ENCODE results near the gene MUC4. TPM values are rescaled to one million over a fixed set of nuclear protein-coding genes. Genes with fewer than 3 reads are reported as not detected.
"Not testable (repeated sequence)": the region's sequence is repeated elsewhere in the genome, so short reads cannot be mapped to it uniquely, and the experiment has no call there.

Gene MUC4
- total RNA-seq, 8 experiments from 2014 or later = 0.22 to 3.6 (median 0.76) TPM; not detected in 1

- H3K4me3 ChIP-seq = no peak overlapping the region
- in situ Hi-C loops (cut with MboI; ENCODE audit: low pct_unique_long_range_greater_than_20kb in 2 of 9, low sequenced_read_pairs in 9 of 9, unreplicated experiment in 9 of 9) = no loop called here
- H3K27ac ChIP-seq = no peak overlapping the region
- ATAC-seq (replicated peaks in 6 of 8) = no peak
- WGBS, 10 experiments = 62 to 100% (median 86%) methylated on average over 1 to 11 of the region's 13 CpGs; no CpG with 5 or more reads in 1 of the 10 experiments
- no peaks in the 10 kb centered on the region for H3K4me1 ChIP-seq (replicated peaks in 1 of 2)
Measured at GRCh38 chr3:195739561-195740111, 72.1 kb downstream of the MUC4 start.

- Histone ChIP-seq H3K4me3 (no peak overlapping the region), H3K4me1 (replicated peaks in 1 of 2) (peaks cover 0 to 2% of the 10 kb centered on the region in 2 donors), H3K27ac (no peak overlapping the region)
- in situ Hi-C loops (cut with MboI; ENCODE audit: low pct_unique_long_range_greater_than_20kb in 2 of 9, low sequenced_read_pairs in 9 of 9, unreplicated experiment in 9 of 9) = no loop called here
- ATAC-seq (replicated peaks in 6 of 8) = peak in 1 of 8 experiments; percentile 33
- WGBS, 10 experiments = 38 to 91% (median 80%) methylated on average over 1 to 14 of the region's 14 CpGs
Measured at GRCh38 chr3:195738274-195739044, 73.3 kb downstream of the MUC4 start.

- H3K27ac ChIP-seq; H3K4me1 ChIP-seq (replicated peaks in 1 of 2); in situ Hi-C loops (cut with MboI; ENCODE audit: low pct_unique_long_range_greater_than_20kb in 2 of 9, low sequenced_read_pairs in 9 of 9, unreplicated experiment in 9 of 9); H3K4me3 ChIP-seq; ATAC-seq (replicated peaks in 6 of 8): not testable (repeated sequence)
- 17 to 91% (median 83%) methylated on average over 1 to 5 of the region's 6 CpGs; no CpG with 5 or more reads in 3 of the 10 experiments for WGBS, 10 experiments
Measured at GRCh38 chr3:195737782-195738181, 73.9 kb downstream of the MUC4 start.

- Histone ChIP-seq H3K27ac (no peak overlapping the region), H3K4me1 (replicated peaks in 1 of 2) (peaks cover 5 to 10% of the 10 kb centered on the region in 2 donors), H3K4me3 (no peak overlapping the region)
- WGBS, 10 experiments = 49 to 96% (median 72%) methylated on average over 3 to 12 of the region's 12 CpGs
- ATAC-seq (replicated peaks in 6 of 8) = no peak
- in situ Hi-C loops (cut with MboI; ENCODE audit: low pct_unique_long_range_greater_than_20kb in 2 of 9, low sequenced_read_pairs in 9 of 9, unreplicated experiment in 9 of 9) = no loop called here
Measured at GRCh38 chr3:195736866-195737490, 74.8 kb downstream of the MUC4 start.

- WGBS, 10 experiments = 30 to 85% (median 68%) methylated on average over 2 to 16 of the region's 16 CpGs; no CpG with 5 or more reads in 1 of the 10 experiments
- peaks cover 5 to 10% of the 10 kb centered on the region in 2 donors for H3K4me1 ChIP-seq (replicated peaks in 1 of 2)
- ATAC-seq (replicated peaks in 6 of 8) = no peak
- H3K27ac ChIP-seq = no peak overlapping the region
- in situ Hi-C loops (cut with MboI; ENCODE audit: low pct_unique_long_range_greater_than_20kb in 2 of 9, low sequenced_read_pairs in 9 of 9, unreplicated experiment in 9 of 9) = no loop called here
- no peak overlapping the region for H3K4me3 ChIP-seq
Measured at GRCh38 chr3:195735036-195735695, 76.6 kb downstream of the MUC4 start.

GRCh38 chr3:195732940-195733339, 78.8 kb downstream of the MUC4 start:
- Histone ChIP-seq H3K4me3 (no peak overlapping the region), H3K27ac (no peak overlapping the region), H3K4me1 (replicated peaks in 1 of 2) (peaks cover 11 to 19% of the 10 kb centered on the region in 2 donors)
- in situ Hi-C loops (cut with MboI; ENCODE audit: low pct_unique_long_range_greater_than_20kb in 2 of 9, low sequenced_read_pairs in 9 of 9, unreplicated experiment in 9 of 9) = no loop called here
- 52 to 90% (median 77%) methylated on average over 1 to 6 of the region's 12 CpGs; no CpG with 5 or more reads in 4 of the 10 experiments for WGBS, 10 experiments
- ATAC-seq (replicated peaks in 6 of 8) = peak; percentile 41 to 88 (median 62)

- WGBS, 10 experiments = 42 to 97% (median 60%) methylated on average over 1 to 11 of the region's 11 CpGs; no CpG with 5 or more reads in 1 of the 10 experiments
- Histone ChIP-seq H3K27ac (no peak overlapping the region), H3K4me1 (replicated peaks in 1 of 2) (peaks cover 12 to 21% of the 10 kb centered on the region in 2 donors), H3K4me3 (no peak overlapping the region)
- in situ Hi-C loops (cut with MboI; ENCODE audit: low pct_unique_long_range_greater_than_20kb in 2 of 9, low sequenced_read_pairs in 9 of 9, unreplicated experiment in 9 of 9) = no loop called here
- no peak for ATAC-seq (replicated peaks in 6 of 8)
Measured at GRCh38 chr3:195731356-195731905, 80.3 kb downstream of the MUC4 start.

GRCh38 chr3:195729476-195730251, 82.1 kb downstream of the MUC4 start:
- in situ Hi-C loops (cut with MboI; ENCODE audit: low pct_unique_long_range_greater_than_20kb in 2 of 9, low sequenced_read_pairs in 9 of 9, unreplicated experiment in 9 of 9) = no loop called here
- Histone ChIP-seq H3K27ac (no peak overlapping the region), H3K4me1 (replicated peaks in 1 of 2) (peaks cover 12 to 21% of the 10 kb centered on the region in 2 donors), H3K4me3 (no peak overlapping the region)
- 42 to 95% (median 81%) methylated on average over 3 to 18 of the region's 18 CpGs for WGBS, 10 experiments
- no peak for ATAC-seq (replicated peaks in 6 of 8)

GRCh38 chr3:195728789-195729188, 82.9 kb downstream of the MUC4 start:
- in situ Hi-C loops (cut with MboI; ENCODE audit: low pct_unique_long_range_greater_than_20kb in 2 of 9, low sequenced_read_pairs in 9 of 9, unreplicated experiment in 9 of 9); H3K4me3 ChIP-seq: not testable (repeated sequence)
- H3K4me1 ChIP-seq (replicated peaks in 1 of 2) = peaks cover 12 to 21% of the 10 kb centered on the region in 2 donors

GRCh38 chr3:195727606-195728195, 84.0 kb downstream of the MUC4 start:
- peak overlapping the region in 1 of 2 donors; percentile 53 for H3K27ac ChIP-seq

More at GRCh38 chr3:195728789-195729188, 82.9 kb downstream of the MUC4 start:
- H3K27ac ChIP-seq = peak overlapping the region in 1 of 2 donors; percentile 11
- ATAC-seq (replicated peaks in 6 of 8) = not testable (repeated sequence)
- WGBS, 10 experiments = 47 to 100% (median 73%) methylated on average over 2 to 3 of the region's 5 CpGs; no CpG with 5 or more reads in 1 of the 10 experiments

GRCh38 chr3:195725916-195726740, 85.6 kb downstream of the MUC4 start:
- H3K27ac ChIP-seq; in situ Hi-C loops (cut with MboI; ENCODE audit: low pct_unique_long_range_greater_than_20kb in 2 of 9, low sequenced_read_pairs in 9 of 9, unreplicated experiment in 9 of 9); H3K4me3 ChIP-seq: not testable (repeated sequence)
- peak in 1 of 8 experiments; percentile 29 for ATAC-seq (replicated peaks in 6 of 8)
- 40 to 100% (median 73%) methylated on average over 1 to 5 of the region's 32 CpGs; no CpG with 5 or more reads in 6 of the 10 experiments for WGBS, 10 experiments
- H3K4me1 ChIP-seq (replicated peaks in 1 of 2) = peaks cover 8 to 11% of the 10 kb centered on the region in 2 donors

More at GRCh38 chr3:195727606-195728195, 84.0 kb downstream of the MUC4 start:
- in situ Hi-C loops (cut with MboI; ENCODE audit: low pct_unique_long_range_greater_than_20kb in 2 of 9, low sequenced_read_pairs in 9 of 9, unreplicated experiment in 9 of 9) = no loop called here
- Histone ChIP-seq H3K4me1 (replicated peaks in 1 of 2) (peaks cover 8 to 12% of the 10 kb centered on the region in 2 donors), H3K4me3 (no peak overlapping the region)
- 29 to 89% (median 60%) methylated on average over 1 to 6 of the region's 7 CpGs; no CpG with 5 or more reads in 4 of the 10 experiments for WGBS, 10 experiments
- ATAC-seq (replicated peaks in 6 of 8) = no peak
